Psoas muscle (tissue), 8 donors: ENCODE results near the gene KCND3. TPM values are rescaled to one million over a fixed set of nuclear protein-coding genes. Genes with fewer than 3 reads are reported as not detected.
A peak's percentile ranks its signal among the peaks of the same experiment; 100 is the strongest.

ENCODE experiments used
- ATAC-seq, 4 donors: fragments of 200-7000 bp; cut with Tn5 transposase; one replicate each; pipeline ENCODE4 v1.9.1; 2020; ENCODE audit warnings: moderate library complexity in 3 of 4, mild to moderate bottlenecking in 2 of 4
- DNase-seq, 2 donors: peaks; one replicate each; pipeline ENCODE4 v3.0.0-alpha.2; 2020
- H3K27ac ChIP-seq: fragments of 200-600 bp; one replicate; pipeline ENCODE4 v1.8.0; 2022
- H3K27me3 ChIP-seq, 3 donors: fragments of 200-600 bp in 1 of 3; one replicate each; pipeline versions ENCODE4 v1.6.1 to v1.8.0; 2013 to 2022; ENCODE audit warnings: low read length in 2 of 3, mild to moderate bottlenecking in 2 of 3, moderate library complexity in 1 of 3; ENCODE audit not compliant: insufficient read depth in 3 of 3
- H3K36me3 ChIP-seq, 2 donors: fragments of 200-600 bp in 1 of 2; one replicate each; pipeline versions ENCODE4 v1.6.1 to v1.8.0; 2013 to 2022; ENCODE audit warnings: low read depth in 1 of 2, mild to moderate bottlenecking in 1 of 2, moderate library complexity in 1 of 2; ENCODE audit not compliant: insufficient read depth in 1 of 2
- H3K4me1 ChIP-seq: fragments of 200-600 bp; one replicate; pipeline ENCODE4 v1.8.0; 2022
- H3K4me3 ChIP-seq: fragments of 200-600 bp; one replicate; pipeline ENCODE4 v1.8.0; 2022; ENCODE audit warnings: mild to moderate bottlenecking
- H3K9me3 ChIP-seq: fragments of 200-600 bp; one replicate; pipeline ENCODE4 v1.8.0; 2022
- WGBS, 3 donors: extraction: QIAGEN DNeasy Blood & Tissue Kit; methylation state at CpG; one replicate each; pipeline versions ENCODE4 v1.1.6 to v1.1.7; 2013; 5-methylcytosine and 5-hydroxymethylcytosine counted together
- intact Hi-C, 2 donors: fragments of 100-400 bp; cut with DNase I; formaldehyde crosslinking; loops; one replicate each; pipeline versions ENCODE4 v1.11.0 to v1.14.2; 2022
- polyA plus RNA-seq, 3 donors: library from polyadenylated mRNA; stranded (reverse); fragments of 200-250 nt; gene quantifications; one replicate each; pipeline ENCODE4 v1.2.3, GENCODE V29; 2013
- total RNA-seq, 4 donors: library from RNA; stranded (reverse); fragmentation: NEBNext Ultra II Directional in 2 of 4; extraction: Animal tissue kit (Norgen Biotek cat#: 25700) in 2 of 4; gene quantifications; one replicate each; pipeline versions ENCODE4 v1.2.1 to v1.2.4, GENCODE V29; 2021 to 2023
- TF ChIP-seq, protein P1 (sequence below): fragments of 200-600 bp; IDR thresholded peaks from one replicate; pipeline ENCODE4 v1.8.0; 2022; ENCODE audit warnings: antibody characterized with exemption
- donor health status: healthy with polysubstance abuse.
- donor health status: DM: no; HTN: no; CAD: no; lungs with moderate emphysema.
- donor health status: Bipolar disorder and iron deficiency.
- donor health status: healthy.
- donor health status: DM: yes; HTN: yes; CAD: no.
- donor health status: DM: no; HTN: no; CAD: no.
- donor health status: DM: no; HTN: no; CAD: no.
- donor health status: DM: yes; HTN: yes; CAD: no.

KCND3 gene
- total and polyA plus RNA-seq, 7 donors, result 0.53 to 4.1 (median 1.3) TPM

DNA sequence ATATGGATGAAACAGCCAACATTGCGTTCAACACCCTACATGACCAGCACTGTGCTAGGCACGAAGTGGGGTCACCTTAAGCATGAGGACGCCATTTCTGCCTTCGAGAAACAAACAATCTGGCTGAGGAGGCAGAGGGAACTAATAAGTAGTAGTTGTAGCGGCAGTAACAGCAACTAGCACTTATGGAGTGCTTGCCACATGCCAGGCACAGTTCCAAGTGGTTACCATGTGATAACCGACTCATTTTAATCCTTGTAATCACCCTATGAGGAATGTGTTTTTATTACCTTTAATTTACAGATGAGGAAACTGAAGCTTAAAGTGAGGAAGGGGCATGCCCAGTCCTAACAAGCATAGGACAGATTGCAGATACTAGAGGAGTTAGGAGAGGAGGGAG lies 33.7 kb downstream of the KCND3 start:
- H3K4me3 ChIP-seq, result no peak overlapping the region
- TF ChIP-seq, protein P1, sequence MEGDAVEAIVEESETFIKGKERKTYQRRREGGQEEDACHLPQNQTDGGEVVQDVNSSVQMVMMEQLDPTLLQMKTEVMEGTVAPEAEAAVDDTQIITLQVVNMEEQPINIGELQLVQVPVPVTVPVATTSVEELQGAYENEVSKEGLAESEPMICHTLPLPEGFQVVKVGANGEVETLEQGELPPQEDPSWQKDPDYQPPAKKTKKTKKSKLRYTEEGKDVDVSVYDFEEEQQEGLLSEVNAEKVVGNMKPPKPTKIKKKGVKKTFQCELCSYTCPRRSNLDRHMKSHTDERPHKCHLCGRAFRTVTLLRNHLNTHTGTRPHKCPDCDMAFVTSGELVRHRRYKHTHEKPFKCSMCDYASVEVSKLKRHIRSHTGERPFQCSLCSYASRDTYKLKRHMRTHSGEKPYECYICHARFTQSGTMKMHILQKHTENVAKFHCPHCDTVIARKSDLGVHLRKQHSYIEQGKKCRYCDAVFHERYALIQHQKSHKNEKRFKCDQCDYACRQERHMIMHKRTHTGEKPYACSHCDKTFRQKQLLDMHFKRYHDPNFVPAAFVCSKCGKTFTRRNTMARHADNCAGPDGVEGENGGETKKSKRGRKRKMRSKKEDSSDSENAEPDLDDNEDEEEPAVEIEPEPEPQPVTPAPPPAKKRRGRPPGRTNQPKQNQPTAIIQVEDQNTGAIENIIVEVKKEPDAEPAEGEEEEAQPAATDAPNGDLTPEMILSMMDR, result no peak
- H3K9me3 ChIP-seq, result no peaks in the 10 kb centered on the region
- no peak for DNase-seq
- H3K27ac ChIP-seq, result no peak overlapping the region
- H3K36me3 ChIP-seq, result no peaks in the 10 kb centered on the region
- no peaks in the 10 kb centered on the region for H3K27me3 ChIP-seq
- WGBS, 3 donors, result 72 to 75% (median 73%) methylated on average over 6 of the region's 6 CpGs
- intact Hi-C loops, result no loop called here
- H3K4me1 ChIP-seq, result peaks cover 42% of the 10 kb centered on the region
- ATAC-seq, result no peak

- H3K9me3 ChIP-seq, result no peaks in the 10 kb centered on the region
- TF ChIP-seq, protein P1, result no peak
- no peak for DNase-seq
- intact Hi-C loops, result loop anchor here in 1 of 2 donors (5.0 kb wide), 1 partner anchor 36 kb away; no protein-coding TSS in a partner anchor
- peaks cover 41% of the 10 kb centered on the region for H3K4me1 ChIP-seq
- ATAC-seq, result no peak
- no peak overlapping the region for H3K4me3 ChIP-seq
- no peak overlapping the region for H3K27ac ChIP-seq
- no peaks in the 10 kb centered on the region for H3K27me3 ChIP-seq
- WGBS, 3 donors, result 82 to 88% (median 86%) methylated on average over 4 to 5 of the region's 5 CpGs
- no peaks in the 10 kb centered on the region for H3K36me3 ChIP-seq
Measured at GRCh38 chr1:111953797-111954196, 35.7 kb downstream of the KCND3 start.

DNA sequence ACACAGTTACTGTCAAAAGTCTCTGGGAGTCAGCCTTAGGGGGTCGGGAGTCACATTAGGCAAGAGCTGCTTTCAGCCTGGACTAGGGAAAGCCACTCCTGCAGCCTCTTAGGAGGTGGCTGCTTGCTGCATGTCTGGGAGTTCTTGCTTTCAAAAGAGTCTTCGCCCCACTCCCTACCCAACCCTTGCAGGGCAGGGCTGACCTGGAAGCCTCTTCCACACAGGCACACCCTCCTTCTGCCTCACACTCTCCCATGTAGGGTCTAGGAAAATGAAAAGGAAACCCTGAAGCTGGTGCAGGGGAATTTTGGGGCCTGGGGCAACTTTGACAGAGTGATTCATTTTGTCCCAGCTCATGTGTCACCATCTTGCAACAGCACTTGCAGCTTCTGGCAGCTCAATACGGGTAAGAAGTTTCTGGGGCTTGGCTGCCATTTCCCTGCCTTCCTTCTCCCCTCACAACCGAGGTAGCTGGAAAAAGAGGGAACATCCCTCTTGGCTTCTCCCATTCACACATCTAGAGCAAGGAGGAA lies 37.3 kb downstream of the KCND3 start:
- TF ChIP-seq, protein P1, result no peak
- peaks cover 56% of the 10 kb centered on the region for H3K4me1 ChIP-seq
- no peak for DNase-seq
- no peaks in the 10 kb centered on the region for H3K27me3 ChIP-seq
- H3K36me3 ChIP-seq, result no peaks in the 10 kb centered on the region
- peak in 3 of 4 donors; percentile 39 to 65 (median 60) for ATAC-seq
- H3K9me3 ChIP-seq, result no peaks in the 10 kb centered on the region
- intact Hi-C loops, result loop anchor here in 1 of 2 donors (5.0 kb wide), 1 partner anchor 35 kb away; no protein-coding TSS in a partner anchor
- WGBS, 3 donors, result 33 to 42% (median 41%) methylated on average over 4 of the region's 4 CpGs
- peak overlapping the region; percentile 60 for H3K27ac ChIP-seq
- no peak overlapping the region for H3K4me3 ChIP-seq

DNA sequence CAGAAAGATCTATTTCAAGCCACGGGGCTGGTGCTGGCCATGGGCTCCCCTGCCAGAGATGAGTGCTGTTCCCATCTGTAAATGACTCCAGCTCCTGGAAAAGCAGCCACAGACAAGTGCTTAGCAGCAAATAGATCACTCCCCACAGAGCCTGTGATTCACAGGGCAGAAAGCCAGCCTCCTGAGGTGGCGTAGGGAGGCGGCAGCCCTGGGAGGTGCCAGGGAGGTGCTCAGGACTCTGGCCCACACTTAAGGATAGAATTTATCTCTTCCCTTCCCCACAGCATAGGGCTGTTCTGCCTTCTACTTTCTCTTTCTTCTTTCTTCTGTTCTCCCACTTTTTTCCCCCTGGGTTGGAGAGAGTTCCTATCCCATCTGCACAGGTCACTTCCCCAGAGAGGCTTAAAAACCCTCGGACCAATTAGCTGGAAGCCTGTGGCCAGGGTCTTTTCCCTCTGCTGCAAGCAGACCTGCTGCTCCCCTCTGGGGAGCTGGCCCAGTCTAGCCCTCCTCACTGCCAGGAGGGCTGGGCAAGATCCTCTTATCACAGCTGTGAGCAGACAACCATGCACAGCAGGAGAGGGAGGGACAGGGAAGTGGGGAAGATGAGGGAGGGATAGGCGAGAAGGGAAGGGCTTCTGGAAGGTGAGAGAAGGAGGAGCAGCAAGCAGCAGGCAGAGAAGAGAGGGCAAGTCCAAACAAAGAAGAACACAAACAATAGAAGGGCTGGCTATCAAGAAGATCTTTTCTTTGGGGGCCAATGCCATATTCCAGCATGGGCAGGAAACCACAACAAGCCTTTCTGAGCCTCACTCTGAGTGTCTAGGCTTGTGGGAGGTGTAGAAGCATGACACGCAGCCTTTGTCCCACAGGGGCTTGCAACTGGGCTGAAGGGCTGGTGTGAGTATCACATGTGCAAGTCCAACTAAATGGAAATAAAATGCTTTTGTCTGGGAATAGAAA lies 41.0 kb downstream of the KCND3 start:
- intact Hi-C loops, result no loop called here
- 17 to 24% (median 17%) methylated on average over 6 of the region's 6 CpGs for WGBS, 3 donors
- Histone ChIP-seq H3K27ac (peak overlapping the region; percentile 85), H3K4me3 (peak overlapping the region; percentile 45), H3K36me3 (no peaks in the 10 kb centered on the region), H3K4me1 (peaks cover 56% of the 10 kb centered on the region), H3K27me3 (no peaks in the 10 kb centered on the region), H3K9me3 (no peaks in the 10 kb centered on the region)
- DNase-seq (peak; percentile 68 to 89), ATAC-seq (peak; percentile 86 to 91 (median 90))
- TF ChIP-seq, protein P1, result no peak
